Activated T-helper 2 cell treated with anti-CD3 and anti-CD28 coated beads, Interferon-gamma antibody, Interleukin-2, Interleukin-4, amounts not matched to agents 10 μg/mL and 5 μg/mL and 100 μg/mL, durations not matched to agents 14 hours and 24 hours and 36 hours (primary cell): ENCODE measurements around the gene PMVK. TPM values are rescaled to one million over a fixed set of nuclear protein-coding genes. Genes with fewer than 3 reads are reported as not detected.
A peak's percentile ranks its signal among the peaks of the same experiment; 100 is the strongest.

Experiments used
- DNase-seq: peaks from one replicate; pipeline ENCODE4 v3.0.0; 2021; ENCODE audit warnings: low spot score
- H3K27ac Mint-ChIP-seq: one replicate; pipeline ENCODE4 v1.8.0; 2021; ENCODE audit warnings: mixed read lengths
- H3K27me3 Mint-ChIP-seq: one replicate; pipeline ENCODE4 v1.8.0; 2021; ENCODE audit warnings: low read depth, mixed read lengths
- H3K36me3 Mint-ChIP-seq: one replicate; pipeline ENCODE4 v1.8.0; 2021; ENCODE audit warnings: low read depth, mixed read lengths
- H3K4me1 Mint-ChIP-seq: one replicate; pipeline ENCODE4 v1.8.0; 2021; ENCODE audit warnings: low read depth, mixed read lengths
- H3K4me3 Mint-ChIP-seq: one replicate; pipeline ENCODE4 v1.8.0; 2021; ENCODE audit warnings: low read depth, mild to moderate bottlenecking, moderate library complexity, mixed read lengths
- H3K9me3 Mint-ChIP-seq: one replicate; pipeline ENCODE4 v1.8.0; 2021; ENCODE audit warnings: mixed read lengths
- intact Hi-C: fragments of 100-400 bp; cut with micrococcal nuclease; formaldehyde crosslinking; loops from one replicate; pipeline ENCODE4 v1.15.1; 2023
- total RNA-seq: library from RNA; stranded (reverse); gene quantifications from 2 replicates; pipeline ENCODE4 v1.2.3, GENCODE V29; 2022

The PMVK gene
- total RNA-seq, 1 donor from 2014 or later: 44.8 TPM

DNA sequence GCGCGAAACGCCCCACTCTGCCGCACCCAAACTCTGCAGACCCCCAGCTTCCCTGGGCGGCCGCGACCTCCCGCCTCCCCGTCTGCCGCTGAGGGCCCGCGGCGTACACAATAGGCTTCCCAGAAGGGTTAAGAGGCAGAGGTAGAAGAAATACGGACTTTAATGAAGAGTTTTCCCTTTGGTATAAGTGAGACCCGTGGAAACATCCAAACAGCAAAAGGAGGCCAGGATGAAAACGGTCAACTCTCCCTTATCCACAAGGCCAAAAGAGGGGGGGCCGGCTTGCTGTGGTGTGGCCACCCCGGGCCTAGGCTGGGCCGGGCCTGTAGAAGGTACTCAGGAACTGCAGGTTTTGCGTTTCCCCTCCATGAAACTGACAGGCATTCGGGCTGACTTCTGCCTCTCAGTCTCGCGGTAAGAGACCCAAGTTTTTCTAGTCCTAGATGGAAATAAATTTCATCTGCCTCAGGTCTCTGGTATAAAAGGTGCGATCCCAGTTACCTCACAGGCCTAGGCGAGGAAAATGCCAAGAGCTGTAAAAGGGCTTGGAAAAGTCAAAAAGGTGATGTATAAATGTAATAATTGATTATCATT, 25.7 kb upstream of the PMVK start:
- Mint-ChIP-seq H3K9me3 (no peaks in the 10 kb centered on the region), H3K27me3 (no peaks in the 10 kb centered on the region), H3K4me3 (peak overlapping the region; percentile 86), H3K27ac (peak overlapping the region; percentile 78), H3K36me3 (peaks cover 68% of the 10 kb centered on the region), H3K4me1 (peaks cover 20% of the 10 kb centered on the region)
- no peak for DNase-seq
- intact Hi-C loops: loop anchor here (5.0 kb wide), 1 partner anchor 100 kb away; the partner anchor contains the start of gene EFNA4

DNA sequence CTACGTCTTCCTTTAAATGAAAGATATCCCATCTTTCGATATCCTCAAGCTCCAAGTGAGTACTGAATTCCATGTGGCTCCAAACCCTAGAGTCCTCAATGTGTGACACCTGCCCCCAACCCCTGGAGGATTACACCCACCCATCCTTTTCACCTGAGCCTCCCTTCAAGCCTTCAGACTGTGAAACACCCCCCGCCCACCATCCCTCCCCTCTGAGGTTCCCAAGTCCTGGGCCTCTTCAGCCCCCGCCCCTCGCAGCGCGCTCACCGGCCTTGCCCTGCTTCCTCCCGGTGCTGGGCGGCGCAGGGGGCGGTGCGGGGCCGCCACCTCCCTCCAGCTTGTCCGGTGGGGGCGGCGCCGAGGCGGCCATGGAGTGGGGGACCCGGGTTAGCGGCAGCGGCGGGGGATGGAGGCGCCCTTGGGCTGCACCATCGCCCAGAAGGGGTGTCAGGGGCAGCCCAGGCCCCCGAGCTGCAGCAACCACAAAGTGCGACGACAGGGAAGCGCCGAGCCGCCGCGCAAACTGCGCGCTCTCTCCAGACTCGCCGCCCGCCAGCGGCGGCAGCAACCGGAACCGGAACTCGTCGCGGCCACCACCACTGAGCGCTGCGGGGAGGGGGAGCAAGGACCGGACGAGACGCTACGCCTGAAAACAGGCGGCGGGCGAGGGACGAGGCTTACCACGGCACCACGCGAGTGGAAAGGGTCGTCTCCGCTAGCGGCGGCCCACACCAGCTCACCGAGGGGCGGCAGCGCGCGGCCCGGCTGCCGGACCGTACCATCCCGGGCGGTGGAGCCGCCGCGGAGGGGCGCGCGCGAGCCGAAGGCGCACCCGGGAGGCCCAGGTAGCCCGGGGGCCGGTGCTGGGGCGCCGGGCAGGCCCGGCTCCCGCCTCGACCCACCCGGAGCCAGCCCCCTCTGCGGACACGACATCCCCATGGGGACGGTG, 25.0 kb upstream of the PMVK start, which contains the start of gene PYGO2:
Gene PYGO2, minus strand, starts transcription at position 576 of the 949 bp plus-strand sequence. Its CDS starts 206 bp downstream, at position 370.
- no peaks in the 10 kb centered on the region for H3K27me3 Mint-ChIP-seq
- intact Hi-C loops: loop anchor here (1.0 to 5.0 kb wide), 2 partner anchors 13 to 101 kb away; partner anchors contain the start of genes CKS1B and EFNA4
- H3K9me3 Mint-ChIP-seq: no peaks in the 10 kb centered on the region
- peak within 1 kb of the TSS; percentile 84 for H3K27ac Mint-ChIP-seq
- DNase-seq: peak; percentile 82
- H3K4me3 Mint-ChIP-seq: peak within 1 kb of the TSS; percentile 94
- peaks cover 24% of the 10 kb centered on the region for H3K4me1 Mint-ChIP-seq
- H3K36me3 Mint-ChIP-seq: peaks cover 60% of the 10 kb centered on the region

DNA sequence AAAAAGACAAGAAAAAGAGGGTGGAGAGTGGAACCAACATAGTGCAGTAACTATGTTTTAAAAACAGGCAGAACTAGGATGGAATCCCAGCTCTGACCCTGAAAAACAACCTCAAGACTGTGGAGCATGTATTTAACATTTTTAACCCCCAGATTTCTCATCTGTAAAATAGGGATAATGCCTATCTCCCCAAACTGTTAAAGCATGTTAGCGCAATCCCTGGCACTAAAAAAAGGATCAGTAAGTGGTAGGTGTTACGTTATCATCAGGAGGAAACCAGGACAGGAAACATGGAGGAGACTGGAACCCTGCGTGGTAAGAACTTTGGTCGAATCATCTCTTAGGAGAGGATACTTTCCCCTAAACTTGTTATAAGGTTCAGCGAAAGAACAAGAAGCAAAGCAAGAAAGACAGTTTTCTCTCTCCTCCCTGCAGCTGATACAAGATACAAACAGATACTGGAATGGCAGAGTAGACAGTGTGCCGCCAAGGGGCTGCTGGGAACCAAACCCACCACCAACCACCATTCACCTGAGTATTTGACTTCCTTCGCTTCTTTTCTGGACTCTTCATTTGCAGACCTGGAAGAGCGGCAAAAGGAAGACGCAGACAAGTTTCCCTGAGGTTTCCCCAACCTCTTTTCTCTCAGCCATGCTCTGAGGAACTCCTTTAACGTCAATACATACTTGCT, 24.1 kb upstream of the PMVK start:
- peak overlapping the region; percentile 94 for H3K4me3 Mint-ChIP-seq
- peaks cover 32% of the 10 kb centered on the region for H3K4me1 Mint-ChIP-seq
- no peaks in the 10 kb centered on the region for H3K27me3 Mint-ChIP-seq
- H3K27ac Mint-ChIP-seq: peak overlapping the region; percentile 84
- intact Hi-C loops: loop anchor here (1.0 to 5.0 kb wide), 2 partner anchors 14 to 102 kb away; partner anchors contain the start of genes CKS1B and EFNA4
- no peaks in the 10 kb centered on the region for H3K9me3 Mint-ChIP-seq
- DNase-seq: no peak
- H3K36me3 Mint-ChIP-seq: peaks cover 57% of the 10 kb centered on the region

DNA sequence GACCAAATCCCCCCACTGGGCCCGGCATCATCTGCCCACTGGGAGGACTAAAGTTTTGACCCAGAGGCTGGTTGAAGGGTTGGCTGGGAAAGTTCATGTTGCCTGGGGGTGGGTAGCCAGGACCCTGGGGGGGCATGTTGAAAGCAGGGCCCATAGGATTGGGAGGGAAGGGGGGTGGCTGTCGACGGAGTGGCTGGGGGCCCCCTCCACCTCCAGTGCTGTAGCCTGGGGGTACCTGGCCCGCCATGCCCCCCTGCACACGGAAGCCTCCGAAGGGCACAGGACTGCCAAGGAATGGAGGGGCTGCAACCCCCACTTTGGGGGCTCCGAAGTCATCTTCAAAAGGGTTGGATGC, 22.9 kb upstream of the PMVK start:
- no peaks in the 10 kb centered on the region for H3K9me3 Mint-ChIP-seq
- H3K4me1 Mint-ChIP-seq: peaks cover 44% of the 10 kb centered on the region
- DNase-seq: no peak
- intact Hi-C loops: loop anchor here (5.0 to 10.0 kb wide), 3 partner anchors 45 to 635 kb away; partner anchors contain the start of genes AQP10, ATP8B2, UBE2Q1 and ZBTB7B
- H3K4me3 Mint-ChIP-seq: peak overlapping the region; percentile 56
- no peak overlapping the region for H3K27ac Mint-ChIP-seq
- H3K36me3 Mint-ChIP-seq: peaks cover 45% of the 10 kb centered on the region
- H3K27me3 Mint-ChIP-seq: no peaks in the 10 kb centered on the region

DNA sequence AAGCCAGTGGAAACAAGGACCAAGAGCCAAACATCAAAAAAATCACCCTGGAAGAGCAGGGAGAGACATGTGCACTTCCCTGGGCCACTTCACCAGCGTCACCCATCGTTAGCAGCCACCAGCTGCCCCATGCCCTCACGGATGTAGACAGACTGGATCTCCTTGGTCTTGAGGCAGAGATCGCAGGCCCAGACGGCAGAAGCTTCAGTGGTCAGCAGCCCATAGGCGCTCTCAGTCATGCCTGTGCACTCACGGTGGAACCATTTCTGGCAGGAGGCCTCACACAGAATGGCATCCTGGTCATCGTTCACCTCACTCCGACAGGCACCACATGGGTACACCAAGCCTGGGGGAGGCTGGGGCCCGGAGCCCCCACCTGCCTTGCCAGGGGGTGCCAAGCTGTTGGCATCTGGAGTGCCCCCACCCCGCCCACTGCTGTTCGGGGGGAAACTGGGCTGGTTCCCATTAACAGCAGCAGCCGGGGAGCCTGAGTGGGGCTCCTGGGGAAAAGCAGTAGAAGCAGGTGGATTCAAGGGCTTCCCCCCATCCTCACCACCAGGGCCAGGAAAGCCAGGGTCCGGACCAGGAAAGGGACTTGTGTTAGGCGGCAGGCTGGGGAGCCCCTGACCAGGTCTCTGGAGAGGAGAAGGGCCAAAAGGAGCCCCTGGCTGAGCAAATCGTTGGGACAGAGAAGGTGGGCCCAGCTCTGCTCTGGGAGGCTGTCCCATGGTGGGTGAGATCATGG, 22.3 kb upstream of the PMVK start:
- intact Hi-C loops: loop anchor here (5.0 to 10.0 kb wide), 3 partner anchors 46 to 634 kb away; partner anchors contain the start of genes AQP10, ATP8B2, UBE2Q1 and ZBTB7B
- H3K4me1 Mint-ChIP-seq: peaks cover 48% of the 10 kb centered on the region
- H3K27ac Mint-ChIP-seq: peak overlapping the region; percentile 12
- peak overlapping the region; percentile 30 for H3K4me3 Mint-ChIP-seq
- H3K36me3 Mint-ChIP-seq: peaks cover 41% of the 10 kb centered on the region
- DNase-seq: no peak
- no peaks in the 10 kb centered on the region for H3K9me3 Mint-ChIP-seq
- H3K27me3 Mint-ChIP-seq: no peaks in the 10 kb centered on the region

DNA sequence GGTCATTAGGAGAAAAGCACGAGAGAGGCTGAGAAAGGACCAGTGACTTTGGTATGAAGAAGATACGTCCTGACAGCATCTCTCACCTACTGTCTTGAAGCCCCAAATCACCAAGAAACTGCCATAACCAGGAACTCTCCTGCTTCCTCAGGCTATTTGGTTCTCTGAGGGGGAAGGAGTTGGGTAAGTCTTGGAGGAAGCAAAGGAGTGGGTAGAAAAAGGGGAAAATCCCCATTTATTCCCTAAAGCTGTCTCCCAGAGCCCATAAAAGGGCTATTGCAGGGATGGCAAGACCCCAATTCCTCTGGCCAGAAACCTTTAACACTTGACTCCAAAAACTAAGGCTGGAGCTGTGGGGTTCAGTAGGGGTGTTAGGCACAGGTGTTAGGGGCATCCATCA, 21.5 kb upstream of the PMVK start:
- no peak for DNase-seq
- H3K4me3 Mint-ChIP-seq: no peak overlapping the region
- no peaks in the 10 kb centered on the region for H3K9me3 Mint-ChIP-seq
- no peaks in the 10 kb centered on the region for H3K27me3 Mint-ChIP-seq
- H3K36me3 Mint-ChIP-seq: peaks cover 33% of the 10 kb centered on the region
- no peak overlapping the region for H3K27ac Mint-ChIP-seq
- H3K4me1 Mint-ChIP-seq: peaks cover 48% of the 10 kb centered on the region
- intact Hi-C loops: loop anchor here (5.0 to 10.0 kb wide), 3 partner anchors 47 to 633 kb away; partner anchors contain the start of genes AQP10, ATP8B2, UBE2Q1 and ZBTB7B

DNA sequence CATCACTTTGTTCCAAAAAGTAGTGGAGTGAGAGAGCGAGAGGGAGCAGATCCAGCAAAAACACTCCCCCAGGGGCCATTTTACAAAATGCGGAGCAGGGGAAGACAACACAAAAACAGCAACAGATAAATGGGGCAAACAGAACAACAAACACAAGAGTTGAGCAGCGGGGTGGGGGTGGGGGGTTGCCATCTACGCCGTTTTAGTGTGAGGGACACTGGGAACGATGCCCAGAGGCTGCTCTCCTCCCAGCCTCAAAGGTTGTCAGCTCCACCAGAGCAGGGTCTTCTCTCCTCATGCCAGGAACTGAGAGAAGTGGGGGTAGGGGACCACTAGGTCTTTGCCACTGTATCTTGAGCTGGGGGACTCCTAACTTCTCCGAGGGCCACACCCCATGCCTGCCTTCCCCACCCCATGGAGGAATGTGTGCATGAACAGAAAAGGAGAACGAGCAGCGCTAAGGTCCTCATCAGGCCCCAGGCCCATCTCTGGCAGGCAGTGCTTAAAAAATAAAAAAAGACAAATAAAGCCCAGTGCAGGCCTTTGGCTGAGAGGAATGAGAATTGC, 20.7 kb upstream of the PMVK start:
- Mint-ChIP-seq H3K4me3 (peak overlapping the region; percentile 10), H3K4me1 (peaks cover 50% of the 10 kb centered on the region), H3K36me3 (peaks cover 25% of the 10 kb centered on the region), H3K27me3 (no peaks in the 10 kb centered on the region), H3K9me3 (no peaks in the 10 kb centered on the region), H3K27ac (peak overlapping the region; percentile 17)
- DNase-seq: no peak
- intact Hi-C loops: loop anchor here (5.0 to 10.0 kb wide), 3 partner anchors 48 to 632 kb away; partner anchors contain the start of genes AQP10, ATP8B2, UBE2Q1 and ZBTB7B

DNA sequence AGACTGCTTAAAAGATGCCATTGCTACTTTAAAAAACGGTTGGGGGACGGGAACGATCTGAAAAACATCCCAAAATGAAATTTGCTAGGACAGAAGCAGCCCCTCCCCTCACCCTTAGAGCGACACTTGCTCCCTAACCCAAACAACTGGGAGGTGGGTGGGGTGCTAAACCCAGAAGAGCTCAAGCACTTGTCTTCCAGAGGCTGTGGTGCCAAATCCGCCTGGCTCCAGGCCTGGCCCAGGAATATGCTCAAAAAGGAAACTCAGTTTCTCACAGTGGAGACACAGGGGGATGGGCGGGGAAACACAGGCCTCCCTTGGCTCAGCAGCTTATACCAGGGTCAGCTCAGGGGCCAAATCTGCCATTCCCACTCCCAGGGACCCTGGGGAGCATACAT, 20.0 kb upstream of the PMVK start:
- peak overlapping the region; percentile 99 for H3K27ac Mint-ChIP-seq
- H3K4me3 Mint-ChIP-seq: peak overlapping the region; percentile 95
- intact Hi-C loops: loop anchor here (5.0 to 10.0 kb wide), 3 partner anchors 48 to 632 kb away; partner anchors contain the start of genes AQP10, ATP8B2, UBE2Q1 and ZBTB7B
- no peaks in the 10 kb centered on the region for H3K9me3 Mint-ChIP-seq
- no peaks in the 10 kb centered on the region for H3K27me3 Mint-ChIP-seq
- peaks cover 56% of the 10 kb centered on the region for H3K4me1 Mint-ChIP-seq
- peaks cover 26% of the 10 kb centered on the region for H3K36me3 Mint-ChIP-seq
- no peak for DNase-seq

DNA sequence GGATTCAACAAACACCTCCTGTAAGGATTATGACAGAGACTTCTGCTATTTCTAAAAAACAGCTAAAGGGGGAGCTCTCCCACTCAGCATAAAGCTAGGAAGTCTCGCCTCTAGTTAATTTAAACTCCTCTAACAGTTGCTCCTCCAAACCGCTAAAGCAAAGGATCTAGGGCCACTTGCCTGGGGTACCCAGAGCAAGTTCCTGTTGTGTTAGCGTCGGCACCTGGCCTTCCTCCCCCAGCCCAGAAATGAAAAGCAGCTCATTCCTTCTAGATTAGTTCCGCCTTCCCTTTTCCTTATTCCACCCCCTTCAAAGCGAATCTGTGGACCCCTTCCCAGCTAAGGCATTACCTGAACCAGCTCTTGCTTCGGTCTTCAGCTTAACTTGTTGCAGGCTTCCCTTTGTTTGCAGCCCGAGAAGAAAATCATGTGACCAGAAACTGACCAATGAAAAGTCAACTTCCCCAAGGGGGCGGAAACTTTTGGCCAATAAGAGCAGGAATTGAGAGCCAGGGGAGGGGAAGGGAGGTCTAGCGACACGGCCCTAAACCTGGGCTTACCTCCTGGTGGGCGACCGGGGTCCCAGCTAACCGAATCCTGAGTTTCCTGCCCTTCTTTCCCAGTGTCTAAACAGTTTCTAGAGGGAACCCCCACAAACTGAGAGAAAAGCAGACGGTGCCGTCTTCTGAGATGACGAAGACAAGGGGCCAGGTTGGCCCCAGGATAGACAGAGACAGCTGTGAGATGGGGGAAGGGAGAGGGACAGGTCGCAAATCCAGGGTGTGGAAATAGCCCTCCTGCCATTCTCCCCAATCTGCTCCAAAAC, 19.4 kb upstream of the PMVK start, which contains the start of gene PBXIP1:
Gene PBXIP1, minus strand, starts transcription at position 382 of the 826 bp plus-strand sequence. CDS start 2,378 bp downstream, outside the sequence.
- Mint-ChIP-seq H3K4me3 (peak within 1 kb of the TSS; percentile 95), H3K9me3 (no peaks in the 10 kb centered on the region), H3K36me3 (peaks cover 23% of the 10 kb centered on the region), H3K27ac (peak within 1 kb of the TSS; percentile 99), H3K27me3 (no peaks in the 10 kb centered on the region), H3K4me1 (peaks cover 58% of the 10 kb centered on the region)
- peak; percentile 86 for DNase-seq
- intact Hi-C loops: loop anchor here (1.0 to 10.0 kb wide), 4 partner anchors 19 to 631 kb away; partner anchors contain the start of genes AQP10, ATP8B2, UBE2Q1 and ZBTB7B

DNA sequence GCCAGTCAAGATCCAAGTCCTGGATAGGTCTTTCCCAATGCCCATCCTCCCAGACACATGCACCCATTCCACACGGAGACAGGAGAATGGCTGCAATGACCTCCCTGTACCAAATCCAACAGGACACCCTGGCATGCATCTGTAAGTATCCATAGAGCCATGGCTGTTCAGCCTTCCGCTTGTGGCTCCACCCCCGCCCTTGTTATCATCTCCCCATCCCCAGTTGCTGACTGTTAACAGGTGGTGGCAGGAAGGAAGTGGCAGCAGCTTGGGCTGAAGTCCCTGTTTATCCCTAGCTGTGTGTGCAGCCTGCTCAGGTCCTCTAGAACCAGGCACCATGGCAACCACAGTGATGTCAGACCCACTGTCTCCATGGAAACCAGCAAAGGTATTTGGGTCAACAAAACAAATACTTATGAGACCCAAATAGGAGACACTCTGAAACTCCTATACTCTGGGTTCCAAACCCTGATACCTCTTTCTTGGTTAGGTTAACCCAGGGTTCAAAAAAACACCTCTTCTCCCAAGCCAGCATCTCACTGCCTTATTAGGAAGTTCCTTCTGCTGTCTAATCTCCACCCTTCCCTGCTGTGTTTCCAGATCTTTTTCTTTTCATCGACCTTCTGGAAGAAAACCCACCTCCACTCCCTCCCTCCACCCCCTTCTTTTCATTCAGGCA, 18.7 kb upstream of the PMVK start:
- peak; percentile 90 for DNase-seq
- Mint-ChIP-seq H3K36me3 (peaks cover 23% of the 10 kb centered on the region), H3K27me3 (no peaks in the 10 kb centered on the region), H3K27ac (peak overlapping the region; percentile 99), H3K9me3 (no peaks in the 10 kb centered on the region), H3K4me3 (peak overlapping the region; percentile 95), H3K4me1 (peaks cover 59% of the 10 kb centered on the region)
- intact Hi-C loops: loop anchor here (1.0 to 10.0 kb wide), 4 partner anchors 18 to 630 kb away; partner anchors contain the start of genes AQP10, ATP8B2, UBE2Q1 and ZBTB7B
